Neural cell (in vitro differentiated cells): ENCODE results near the gene PRSS2. TPM values are rescaled to one million over a fixed set of nuclear protein-coding genes. Genes with fewer than 3 reads are reported as not detected.

ENCODE experiments used
- H2AFZ ChIP-seq: fragments of 200-600, 300-800 bp; sonication (generic), shearing (Covaris generic); 2 replicates; pipeline ENCODE4 v1.6.0; 2014; ENCODE audit warnings: low read depth, mild to moderate bottlenecking, antibody characterized with exemption, low read length, moderate library complexity
- H3F3A ChIP-seq: fragments of 200-600 bp; shearing (Covaris generic); 2 replicates; pipeline ENCODE4 v1.6.1; 2016; ENCODE audit warnings: mild to moderate bottlenecking, moderate library complexity, mixed read lengths, antibody characterized with exemption, low read length; ENCODE audit not compliant: insufficient read depth, poor library complexity, severe bottlenecking
- H3K27ac ChIP-seq: fragments of 200-600, 300-800 bp; sonication (generic), shearing (Covaris generic); 2 replicates; pipeline ENCODE4 v1.5.1; 2014; ENCODE audit warnings: mild to moderate bottlenecking, low read length, moderate library complexity
- H3K27me3 ChIP-seq: fragments of 300-800, 200-600 bp; sonication (generic), shearing (Covaris generic); 2 replicates; pipeline ENCODE4 v1.6.0; 2014; ENCODE audit warnings: mild to moderate bottlenecking, low read depth, low read length, moderate library complexity; ENCODE audit not compliant: insufficient read depth
- H3K36me3 ChIP-seq: fragments of 300-800, 200-600 bp; sonication (generic), shearing (Covaris generic); 2 replicates; pipeline ENCODE4 v1.5.1; 2014; ENCODE audit warnings: mild to moderate bottlenecking, antibody characterized with exemption, low read length, moderate library complexity; ENCODE audit not compliant: insufficient read depth
- H3K4me2 ChIP-seq: fragments of 300-800, 200-600 bp; sonication (generic), shearing (Covaris generic); 2 replicates; pipeline ENCODE4 v1.6.0; 2014; ENCODE audit warnings: mild to moderate bottlenecking, low read length
- H3K4me3 ChIP-seq: fragments of 300-800, 200-600 bp; sonication (generic), shearing (Covaris generic); 2 replicates; pipeline ENCODE4 v1.5.1; 2014; ENCODE audit warnings: mild to moderate bottlenecking, low read length, moderate library complexity
- H3K79me2 ChIP-seq: fragments of 200-600 bp; shearing (Covaris generic); replicated peaks from 2 replicates; pipeline ENCODE4 v1.6.0; 2014; ENCODE audit warnings: mild to moderate bottlenecking, low read length, moderate library complexity; ENCODE audit not compliant: insufficient read depth
- H3K9ac ChIP-seq: fragments of 300-800, 200-600 bp; sonication (generic), shearing (Covaris generic); 2 replicates; pipeline ENCODE4 v1.6.1; 2016; ENCODE audit warnings: mild to moderate bottlenecking, low read length, mixed read lengths
- H3K9me2 ChIP-seq: fragments of 200-600 bp; shearing (Covaris generic); 2 replicates; pipeline ENCODE4 v1.6.1; 2016; ENCODE audit warnings: mild to moderate bottlenecking, low read length, mixed read lengths; ENCODE audit not compliant: insufficient read depth
- H3K9me3 ChIP-seq: fragments of 200-600, 300-800 bp; sonication (generic), shearing (Covaris generic); 2 replicates; pipeline ENCODE4 v1.6.1; 2016; ENCODE audit warnings: mild to moderate bottlenecking, mixed run types, low read length, moderate library complexity, mixed read lengths
- H4K20me1 ChIP-seq: fragments of 200-600 bp; shearing (Covaris generic); 2 replicates; pipeline ENCODE4 v1.6.1; 2016; ENCODE audit warnings: mild to moderate bottlenecking, mixed run types; ENCODE audit not compliant: insufficient read depth
- CTCF ChIP-seq: fragments of 450-650 bp; IDR thresholded peaks from 2 replicates; pipeline ENCODE4 v1.5.1; 2014; ENCODE audit warnings: antibody characterized with exemption, mild to moderate bottlenecking, moderate library complexity; ENCODE audit not compliant: poor library complexity, severe bottlenecking
- EP300 ChIP-seq: fragments of 450-650 bp; conservative IDR thresholded peaks from 2 replicates; pipeline ENCODE4 v1.6.1; 2014; ENCODE audit warnings: antibody characterized with exemption, mild to moderate bottlenecking, moderate library complexity; ENCODE audit not compliant: poor library complexity, severe bottlenecking
- EZH2 ChIP-seq: fragments of 200-600, 300-800 bp; shearing (Covaris generic), sonication (generic); IDR thresholded peaks from 2 replicates; pipeline ENCODE4 v1.6.1; 2014; ENCODE audit warnings: antibody characterized with exemption, low read length, borderline replicate concordance, mild to moderate bottlenecking; ENCODE audit not compliant: insufficient read depth, poor library complexity, severe bottlenecking
- MXI1 ChIP-seq: fragments of 450-650 bp; conservative IDR thresholded peaks from 2 replicates; pipeline ENCODE4 v1.6.1; 2014; ENCODE audit warnings: antibody characterized with exemption, mild to moderate bottlenecking; ENCODE audit not compliant: poor library complexity, severe bottlenecking
- POLR2AphosphoS5 ChIP-seq: IDR thresholded peaks from 2 replicates; pipeline ENCODE4 v1.6.1; 2012
- RAD21 ChIP-seq: fragments of 450-650 bp; conservative IDR thresholded peaks from 2 replicates; pipeline ENCODE4 v1.6.1; 2014; ENCODE audit warnings: antibody characterized with exemption, mild to moderate bottlenecking, moderate library complexity
- REST ChIP-seq: IDR thresholded peaks from 2 replicates; pipeline ENCODE4 v1.6.1; 2012; ENCODE audit warnings: borderline replicate concordance
- SMC3 ChIP-seq: fragments of 450-650 bp; conservative IDR thresholded peaks from 2 replicates; pipeline ENCODE4 v1.6.1; 2014; ENCODE audit warnings: antibody characterized with exemption, mild to moderate bottlenecking, moderate library complexity; ENCODE audit not compliant: poor library complexity
- TAF1 ChIP-seq: IDR thresholded peaks from 2 replicates; pipeline ENCODE4 v1.6.1; 2012; ENCODE audit warnings: low read depth
- polyA plus RNA-seq: library from polyadenylated mRNA; depleted of rRNA; stranded (reverse); fragments of >200 nt; gene quantifications from 2 replicates; pipeline ENCODE4 v1.2.3, GENCODE V29; 2014

PRSS2 gene
- polyA plus RNA-seq, 1 donor from 2014 or later: not detected

- Histone ChIP-seq H3F3A (no peaks in the 10 kb centered on the region), H3K27ac (no peak overlapping the region), H3K4me3 (no peak overlapping the region), H2AFZ (no peak overlapping the region), H3K27me3 (peaks cover 54% of the 10 kb centered on the region), H3K9me3 (no peaks in the 10 kb centered on the region), H3K9me2 (no peaks in the 10 kb centered on the region), H4K20me1 (no peaks in the 10 kb centered on the region), H3K9ac (no peak overlapping the region), H3K4me2 (no peak overlapping the region), H3K36me3 (no peaks in the 10 kb centered on the region), H3K79me2 (no peaks in the 10 kb centered on the region)
- no peak for TF ChIP-seq REST
- no peak for TF ChIP-seq MXI1
- TF ChIP-seq TAF1: no peak
- TF ChIP-seq CTCF: no peak
- no peak for TF ChIP-seq SMC3
- TF ChIP-seq RAD21: no peak
- no peak for TF ChIP-seq POLR2AphosphoS5
- TF ChIP-seq EZH2: no peak
- TF ChIP-seq EP300: no peak
These were observed 24.6 kb downstream of the PRSS2 start for GRCh38 chr7:142795339-142795863.

- Histone ChIP-seq H3F3A (no peaks in the 10 kb centered on the region), H3K79me2 (no peaks in the 10 kb centered on the region), H3K9ac (no peak overlapping the region), H3K4me2 (no peak overlapping the region), H4K20me1 (no peaks in the 10 kb centered on the region), H3K36me3 (no peaks in the 10 kb centered on the region), H3K4me3 (no peak overlapping the region), H3K9me2 (no peaks in the 10 kb centered on the region), H2AFZ (no peak overlapping the region), H3K27ac (no peak overlapping the region), H3K9me3 (no peaks in the 10 kb centered on the region), H3K27me3 (peaks cover 54% of the 10 kb centered on the region)
- TF ChIP-seq EZH2: no peak
- no peak for TF ChIP-seq REST
- no peak for TF ChIP-seq TAF1
- TF ChIP-seq RAD21: no peak
- TF ChIP-seq MXI1: no peak
- no peak for TF ChIP-seq POLR2AphosphoS5
- TF ChIP-seq CTCF: no peak
- TF ChIP-seq EP300: no peak
- TF ChIP-seq SMC3: no peak
These were observed 25.3 kb downstream of the PRSS2 start for GRCh38 chr7:142796001-142796500.
